Measurements from ENCODE around the gene PRRC1.

DNA sequence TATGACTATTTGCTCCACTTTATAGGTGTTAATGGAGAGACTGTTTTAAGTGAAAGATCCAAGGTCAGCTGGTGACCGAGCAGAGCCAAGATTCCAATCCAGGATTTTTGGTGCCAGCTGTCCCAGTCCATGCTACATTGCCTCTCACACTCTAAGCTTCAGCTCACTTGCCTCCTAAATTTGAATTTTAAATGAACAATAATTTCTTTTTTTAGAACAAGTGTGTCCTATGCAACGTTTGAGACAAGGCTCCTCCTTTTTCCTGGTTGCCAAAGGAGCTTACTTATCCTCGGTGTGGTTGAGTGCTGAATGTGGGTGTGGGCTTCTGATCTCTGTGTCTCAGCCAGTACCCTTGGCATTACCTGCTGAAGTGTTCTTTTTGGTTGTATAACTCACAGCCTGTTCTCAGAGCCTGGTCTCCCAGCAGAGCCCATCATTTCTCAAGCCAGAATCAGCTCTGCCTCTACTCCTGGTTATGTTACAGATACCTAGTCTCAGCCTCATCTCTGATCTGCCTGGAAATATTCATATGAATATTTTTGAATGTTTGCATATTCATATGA, 4.0 kb upstream of the PRRC1 start:
- TF ChIP-seq TAF1 (IDR thresholded peaks at IDR 0.05; ENCODE audit: borderline replicate concordance, low read depth, low read length): no peak
- TF ChIP-seq JUND (IDR thresholded peaks at IDR 0.05): no peak
- TF ChIP-seq GATA2 (CRISPR knock-in tag; IDR thresholded peaks at IDR 0.05): no peak
- TF ChIP-seq, protein P1, sequence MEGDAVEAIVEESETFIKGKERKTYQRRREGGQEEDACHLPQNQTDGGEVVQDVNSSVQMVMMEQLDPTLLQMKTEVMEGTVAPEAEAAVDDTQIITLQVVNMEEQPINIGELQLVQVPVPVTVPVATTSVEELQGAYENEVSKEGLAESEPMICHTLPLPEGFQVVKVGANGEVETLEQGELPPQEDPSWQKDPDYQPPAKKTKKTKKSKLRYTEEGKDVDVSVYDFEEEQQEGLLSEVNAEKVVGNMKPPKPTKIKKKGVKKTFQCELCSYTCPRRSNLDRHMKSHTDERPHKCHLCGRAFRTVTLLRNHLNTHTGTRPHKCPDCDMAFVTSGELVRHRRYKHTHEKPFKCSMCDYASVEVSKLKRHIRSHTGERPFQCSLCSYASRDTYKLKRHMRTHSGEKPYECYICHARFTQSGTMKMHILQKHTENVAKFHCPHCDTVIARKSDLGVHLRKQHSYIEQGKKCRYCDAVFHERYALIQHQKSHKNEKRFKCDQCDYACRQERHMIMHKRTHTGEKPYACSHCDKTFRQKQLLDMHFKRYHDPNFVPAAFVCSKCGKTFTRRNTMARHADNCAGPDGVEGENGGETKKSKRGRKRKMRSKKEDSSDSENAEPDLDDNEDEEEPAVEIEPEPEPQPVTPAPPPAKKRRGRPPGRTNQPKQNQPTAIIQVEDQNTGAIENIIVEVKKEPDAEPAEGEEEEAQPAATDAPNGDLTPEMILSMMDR (IDR thresholded peaks at IDR 0.05): no peak
- TF ChIP-seq RFX5 (IDR thresholded peaks at IDR 0.05; ENCODE audit: low read length): no peak
- no peak for TF ChIP-seq USF1 (IDR thresholded peaks at IDR 0.05; ENCODE audit: borderline replicate concordance, low read depth)
- no peak for TF ChIP-seq GABPA (IDR thresholded peaks at IDR 0.05; ENCODE audit: low read depth)
- no peak for TF ChIP-seq USF2 (IDR thresholded peaks at IDR 0.05; ENCODE audit: borderline replicate concordance, low read depth, low read length)
- TF ChIP-seq RAD21 (IDR thresholded peaks at IDR 0.05; ENCODE audit: low read length): no peak
- TF ChIP-seq CHD2 (IDR thresholded peaks at IDR 0.05; ENCODE audit: low read length, partially characterized antibody): no peak
- TF ChIP-seq REST (IDR thresholded peaks at IDR 0.05; ENCODE audit: low read depth, low read length): no peak
- TF ChIP-seq, protein P2, sequence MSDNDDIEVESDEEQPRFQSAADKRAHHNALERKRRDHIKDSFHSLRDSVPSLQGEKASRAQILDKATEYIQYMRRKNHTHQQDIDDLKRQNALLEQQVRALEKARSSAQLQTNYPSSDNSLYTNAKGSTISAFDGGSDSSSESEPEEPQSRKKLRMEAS (IDR thresholded peaks at IDR 0.05; ENCODE audit: low read depth): no peak

Data from SK-N-SH (cell line).